ENCODE results near the gene GHDC.
A peak's percentile ranks its signal among the peaks of the same experiment; 100 is the strongest.
"Not testable (repeated sequence)": the region's sequence is repeated elsewhere in the genome, so short reads cannot be mapped to it uniquely, and the experiment has no call there.

Gene GHDC

GRCh38 chr17:42160531-42160910 is 33.8 kb downstream of the GHDC start:
- Histone ChIP-seq H3K4me1 (ENCODE audit: control insufficient read depth, insufficient read depth, low read length) (peaks cover 3% of the 10 kb centered on the region), H3K27me3 (ENCODE audit: control insufficient read depth, insufficient read depth, low read length) (no peaks in the 10 kb centered on the region), H3K4me3 (ENCODE audit: low read depth, low read length) (no peak overlapping the region), H3K36me3 (ENCODE audit: control insufficient read depth, insufficient read depth, low read length) (peaks cover 2% of the 10 kb centered on the region), H3K9me3 (ENCODE audit: control insufficient read depth, insufficient read depth, low read length) (no peaks in the 10 kb centered on the region), H3K9ac (ENCODE audit: low read depth, low read length) (no peak overlapping the region)

- Histone ChIP-seq H3K9ac (ENCODE audit: low read depth, low read length) (no peak overlapping the region), H3K4me3 (ENCODE audit: low read depth, low read length) (no peak overlapping the region), H3K36me3 (ENCODE audit: control insufficient read depth, insufficient read depth, low read length) (peaks cover 2% of the 10 kb centered on the region), H3K9me3 (ENCODE audit: control insufficient read depth, insufficient read depth, low read length) (no peaks in the 10 kb centered on the region), H3K4me1 (ENCODE audit: control insufficient read depth, insufficient read depth, low read length) (peaks cover 3% of the 10 kb centered on the region), H3K27me3 (ENCODE audit: control insufficient read depth, insufficient read depth, low read length) (no peaks in the 10 kb centered on the region)
Observed at GRCh38 chr17:42159796-42160530, 34.3 kb downstream of the GHDC start.

GRCh38 chr17:42155614-42156045 is 38.7 kb downstream of the GHDC start:
- peaks cover 2% of the 10 kb centered on the region for H3K36me3 ChIP-seq (ENCODE audit: control insufficient read depth, insufficient read depth, low read length)
- peak overlapping the region; percentile 77 for H3K4me3 ChIP-seq (ENCODE audit: low read depth, low read length)
- H3K9ac ChIP-seq (ENCODE audit: low read depth, low read length): no peak overlapping the region
- peaks cover 8% of the 10 kb centered on the region for H3K4me1 ChIP-seq (ENCODE audit: control insufficient read depth, insufficient read depth, low read length)
- H3K27me3 ChIP-seq (ENCODE audit: control insufficient read depth, insufficient read depth, low read length): no peaks in the 10 kb centered on the region
- H3K9me3 ChIP-seq (ENCODE audit: control insufficient read depth, insufficient read depth, low read length): no peaks in the 10 kb centered on the region

- Histone ChIP-seq H3K9me3 (ENCODE audit: control insufficient read depth, insufficient read depth, low read length) (no peaks in the 10 kb centered on the region), H3K4me1 (ENCODE audit: control insufficient read depth, insufficient read depth, low read length) (peaks cover 8% of the 10 kb centered on the region), H3K9ac (ENCODE audit: low read depth, low read length) (peak overlapping the region; percentile 84), H3K4me3 (ENCODE audit: low read depth, low read length) (peak overlapping the region; percentile 87), H3K36me3 (ENCODE audit: control insufficient read depth, insufficient read depth, low read length) (peaks cover 5% of the 10 kb centered on the region), H3K27me3 (ENCODE audit: control insufficient read depth, insufficient read depth, low read length) (no peaks in the 10 kb centered on the region)
Observed at GRCh38 chr17:42153919-42154742, 40.2 kb downstream of the GHDC start.

GRCh38 chr17:42146911-42147607 is 47.2 kb downstream of the GHDC start:
- H3K9me3 ChIP-seq (ENCODE audit: control insufficient read depth, insufficient read depth, low read length): no peaks in the 10 kb centered on the region
- peaks cover 6% of the 10 kb centered on the region for H3K36me3 ChIP-seq (ENCODE audit: control insufficient read depth, insufficient read depth, low read length)
- H3K27me3 ChIP-seq (ENCODE audit: control insufficient read depth, insufficient read depth, low read length): no peaks in the 10 kb centered on the region
- H3K9ac ChIP-seq (ENCODE audit: low read depth, low read length): no peak overlapping the region
- no peaks in the 10 kb centered on the region for H3K4me1 ChIP-seq (ENCODE audit: control insufficient read depth, insufficient read depth, low read length)
- H3K4me3 ChIP-seq (ENCODE audit: low read depth, low read length): no peak overlapping the region

GRCh38 chr17:42143138-42143537 is 51.2 kb downstream of the GHDC start:
- not testable (repeated sequence) for H3K4me1 ChIP-seq (ENCODE audit: control insufficient read depth, insufficient read depth, low read length); H3K4me3 ChIP-seq (ENCODE audit: low read depth, low read length); H3K36me3 ChIP-seq (ENCODE audit: control insufficient read depth, insufficient read depth, low read length); H3K9ac ChIP-seq (ENCODE audit: low read depth, low read length); H3K27me3 ChIP-seq (ENCODE audit: control insufficient read depth, insufficient read depth, low read length); H3K9me3 ChIP-seq (ENCODE audit: control insufficient read depth, insufficient read depth, low read length)

- H3K36me3 ChIP-seq (ENCODE audit: control insufficient read depth, insufficient read depth, low read length): peaks cover 3% of the 10 kb centered on the region
- H3K4me1 ChIP-seq (ENCODE audit: control insufficient read depth, insufficient read depth, low read length): no peaks in the 10 kb centered on the region
Observed at GRCh38 chr17:42142371-42142896, 51.9 kb downstream of the GHDC start.

GRCh38 chr17:42141382-42141781 is 52.9 kb downstream of the GHDC start:
- no peaks in the 10 kb centered on the region for H3K27me3 ChIP-seq (ENCODE audit: control insufficient read depth, insufficient read depth, low read length)
- no peaks in the 10 kb centered on the region for H3K9me3 ChIP-seq (ENCODE audit: control insufficient read depth, insufficient read depth, low read length)
- no peak overlapping the region for H3K9ac ChIP-seq (ENCODE audit: low read depth, low read length)
- no peaks in the 10 kb centered on the region for H3K36me3 ChIP-seq (ENCODE audit: control insufficient read depth, insufficient read depth, low read length)
- no peak overlapping the region for H3K4me3 ChIP-seq (ENCODE audit: low read depth, low read length)
- H3K4me1 ChIP-seq (ENCODE audit: control insufficient read depth, insufficient read depth, low read length): peaks cover 2% of the 10 kb centered on the region

More at GRCh38 chr17:42142371-42142896, 51.9 kb downstream of the GHDC start:
- no peaks in the 10 kb centered on the region for H3K9me3 ChIP-seq (ENCODE audit: control insufficient read depth, insufficient read depth, low read length)
- H3K9ac ChIP-seq (ENCODE audit: low read depth, low read length): no peak overlapping the region
- no peaks in the 10 kb centered on the region for H3K27me3 ChIP-seq (ENCODE audit: control insufficient read depth, insufficient read depth, low read length)
- H3K4me3 ChIP-seq (ENCODE audit: low read depth, low read length): no peak overlapping the region

GRCh38 chr17:42140690-42141089 is 53.6 kb downstream of the GHDC start:
- H3K36me3 ChIP-seq (ENCODE audit: control insufficient read depth, insufficient read depth, low read length); H3K4me3 ChIP-seq (ENCODE audit: low read depth, low read length); H3K9ac ChIP-seq (ENCODE audit: low read depth, low read length); H3K27me3 ChIP-seq (ENCODE audit: control insufficient read depth, insufficient read depth, low read length); H3K4me1 ChIP-seq (ENCODE audit: control insufficient read depth, insufficient read depth, low read length); H3K9me3 ChIP-seq (ENCODE audit: control insufficient read depth, insufficient read depth, low read length): not testable (repeated sequence)
